GM18505 (cell line): ENCODE measurements around the gene STOML3.

ENCODE experiments used
- ATAC-seq: cut with Tn5 transposase; IDR thresholded peaks from one replicate; pipeline ENCODE4 v1.9.1; 2021; ENCODE audit not compliant: unreplicated experiment
- POLR2A ChIP-seq: IDR thresholded peaks from 4 replicates; pipeline ENCODE4 v1.6.1; 2011; ENCODE audit warnings: borderline replicate concordance; ENCODE audit not compliant: insufficient read depth, insufficient read length; ENCODE audit errors: extremely low read depth

Gene STOML3, protein sequence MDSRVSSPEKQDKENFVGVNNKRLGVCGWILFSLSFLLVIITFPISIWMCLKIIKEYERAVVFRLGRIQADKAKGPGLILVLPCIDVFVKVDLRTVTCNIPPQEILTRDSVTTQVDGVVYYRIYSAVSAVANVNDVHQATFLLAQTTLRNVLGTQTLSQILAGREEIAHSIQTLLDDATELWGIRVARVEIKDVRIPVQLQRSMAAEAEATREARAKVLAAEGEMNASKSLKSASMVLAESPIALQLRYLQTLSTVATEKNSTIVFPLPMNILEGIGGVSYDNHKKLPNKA

DNA sequence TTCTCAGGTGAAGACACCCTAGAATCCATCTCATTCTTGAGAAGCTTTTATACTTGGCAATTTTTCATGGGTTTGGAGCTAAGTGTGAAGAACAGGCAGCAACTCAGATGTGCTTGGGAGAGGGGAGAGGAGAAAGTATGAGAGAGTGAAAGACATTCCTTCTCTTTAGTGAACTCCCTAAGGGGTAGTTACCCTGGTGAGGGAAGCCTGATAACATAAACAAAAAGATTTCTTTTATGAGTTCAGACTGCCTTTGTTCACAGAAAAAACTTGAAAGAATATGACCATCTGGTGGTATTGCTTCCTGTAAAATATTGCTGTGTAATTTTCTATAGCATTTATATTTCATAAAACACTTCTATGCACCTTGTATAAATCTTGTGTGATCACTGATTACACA is at the start of gene STOML3:
Gene STOML3, minus strand, starts transcription at position 139 of the 400 bp plus-strand sequence. Its CDS starts 110 bp downstream, at position 29.
- no peak for TF ChIP-seq POLR2A
- ATAC-seq, result no peak

DNA sequence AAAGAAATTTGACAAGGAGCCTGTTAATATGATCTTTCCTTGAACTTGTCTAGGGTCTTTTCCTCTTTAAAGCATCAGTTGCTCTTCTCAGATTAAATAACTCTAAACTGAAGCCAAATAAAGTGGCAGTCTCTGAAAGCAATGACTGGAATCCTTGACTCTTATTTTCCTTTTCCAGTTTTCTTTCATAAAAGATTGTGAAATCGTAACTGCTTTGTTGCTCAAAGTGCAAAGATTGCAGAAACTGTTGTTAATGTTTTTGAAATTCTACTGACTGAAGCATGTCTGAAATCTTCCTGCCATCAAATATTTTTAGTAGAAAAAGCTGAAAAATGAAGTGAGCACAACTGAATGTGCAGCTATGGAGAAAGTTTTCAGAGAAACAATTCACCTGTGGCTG is 49.6 kb upstream of the STOML3 start:
- ATAC-seq, result no peak
- TF ChIP-seq POLR2A, result no peak

DNA sequence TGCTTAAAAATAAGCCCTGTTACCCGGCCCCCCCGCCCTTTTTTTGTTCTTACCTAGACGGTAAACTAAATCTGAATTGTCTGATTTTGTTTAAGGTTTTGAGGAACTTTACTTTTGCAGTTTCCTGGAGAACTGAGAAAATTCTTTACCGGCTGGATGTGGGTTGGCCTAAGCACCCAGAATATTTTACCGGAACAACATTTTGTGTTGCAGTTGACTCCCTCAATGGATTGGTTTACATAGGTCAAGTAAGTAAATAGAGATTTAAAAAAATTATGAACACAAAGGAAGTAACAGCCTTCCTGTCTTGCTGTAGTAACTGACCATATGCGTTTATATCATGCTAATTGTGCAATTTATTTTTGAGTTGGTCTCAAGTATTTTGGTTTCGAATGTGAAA is 48.4 kb upstream of the STOML3 start:
- TF ChIP-seq POLR2A, result no peak
- no peak for ATAC-seq

DNA sequence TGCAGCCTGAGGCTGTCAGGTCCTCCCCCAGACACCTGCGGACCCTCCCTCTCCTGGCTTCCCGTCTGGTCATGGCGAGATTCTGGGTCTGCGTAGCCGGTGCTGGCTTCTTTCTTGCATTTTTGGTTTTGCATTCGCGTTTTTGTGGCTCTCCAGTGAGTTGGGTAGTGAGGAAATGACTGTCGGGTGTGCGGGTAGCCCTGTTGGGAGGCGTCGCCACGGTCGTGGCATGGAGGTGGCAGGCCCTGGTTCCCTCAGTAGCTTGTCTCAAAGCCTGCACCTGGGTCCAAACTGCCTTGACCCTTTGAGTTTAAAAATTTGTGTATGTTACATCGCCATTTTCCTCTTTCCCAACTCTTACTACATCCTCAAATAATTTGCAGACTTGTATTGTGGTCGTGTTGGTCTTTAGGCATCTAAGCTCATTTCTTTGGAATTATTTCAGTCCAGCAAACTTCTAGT is 48.0 kb upstream of the STOML3 start:
- ATAC-seq, result peak; percentile 38
- peak; percentile 43 for TF ChIP-seq POLR2A

DNA sequence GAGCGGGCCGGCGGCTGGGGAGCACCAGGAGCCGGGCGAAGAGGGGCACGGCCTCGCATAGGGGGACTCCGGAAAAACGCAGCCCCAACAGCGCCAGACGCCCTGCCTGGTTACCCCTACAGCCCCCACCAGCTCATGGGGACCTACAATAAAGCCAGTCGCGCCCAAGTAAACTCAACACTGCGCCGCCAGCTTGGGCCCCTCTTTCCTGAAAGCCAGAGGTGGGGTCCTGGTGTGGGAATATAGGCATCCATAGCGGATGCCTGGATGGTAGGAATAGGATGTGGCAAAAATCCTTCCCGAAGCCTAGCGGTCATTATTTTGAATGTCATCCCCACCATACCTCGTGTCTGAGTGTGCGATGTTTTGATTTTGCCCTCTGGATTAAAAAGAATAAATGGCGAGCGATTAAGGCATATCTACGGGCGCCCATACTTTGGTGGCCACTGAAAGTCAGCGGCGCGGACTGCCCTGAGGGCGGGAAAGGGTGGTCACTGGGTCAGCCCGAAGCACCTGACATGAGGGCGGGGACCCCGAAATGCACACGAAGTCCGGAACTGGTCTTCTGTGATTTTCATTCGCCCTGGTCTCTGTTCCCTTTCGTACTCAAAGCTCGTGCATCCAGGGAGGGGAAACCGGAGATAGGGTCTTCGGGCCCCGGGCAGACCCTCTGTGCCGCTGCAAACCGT is 47.4 kb upstream of the STOML3 start, which contains the start of the genes NHLRC3 and PROSER1:
Gene NHLRC3, plus strand, starts transcription at position 577 of the 689 bp plus-strand sequence. CDS start 184 bp downstream, outside the sequence.
Gene PROSER1, minus strand, starts transcription at position 210 of the 689 bp plus-strand sequence. CDS start 847 bp downstream, outside the sequence.
- TF ChIP-seq POLR2A, result peak; percentile 75

DNA sequence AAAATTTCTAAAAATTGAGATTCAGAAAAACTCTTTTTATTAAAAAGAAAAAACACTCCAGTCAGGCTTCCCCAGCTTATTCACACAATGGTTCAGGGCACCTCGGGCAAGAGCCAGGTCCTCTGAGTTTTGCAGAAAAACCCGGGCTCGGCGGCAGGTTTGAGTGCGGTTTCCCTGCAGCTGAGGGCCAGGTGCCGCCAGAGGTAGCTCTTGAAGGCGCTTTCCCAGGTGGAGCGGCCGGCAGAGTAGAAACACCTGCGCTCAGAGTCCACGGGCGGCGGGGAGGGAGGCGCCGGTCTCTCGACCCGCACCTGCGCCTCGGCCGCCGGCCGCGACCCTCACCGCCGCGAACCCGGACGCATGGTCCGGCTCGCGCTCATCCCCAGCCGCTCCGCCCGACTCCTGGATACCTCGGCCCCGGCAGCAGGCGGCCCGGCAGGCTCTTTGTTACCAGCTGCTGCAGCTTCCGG is 46.8 kb upstream of the STOML3 start:
- no peak for ATAC-seq
- no peak for TF ChIP-seq POLR2A

More for the DNA sequence above, 47.4 kb upstream of the STOML3 start, which contains the start of the genes NHLRC3 and PROSER1:
- peak; percentile 68 for ATAC-seq

DNA sequence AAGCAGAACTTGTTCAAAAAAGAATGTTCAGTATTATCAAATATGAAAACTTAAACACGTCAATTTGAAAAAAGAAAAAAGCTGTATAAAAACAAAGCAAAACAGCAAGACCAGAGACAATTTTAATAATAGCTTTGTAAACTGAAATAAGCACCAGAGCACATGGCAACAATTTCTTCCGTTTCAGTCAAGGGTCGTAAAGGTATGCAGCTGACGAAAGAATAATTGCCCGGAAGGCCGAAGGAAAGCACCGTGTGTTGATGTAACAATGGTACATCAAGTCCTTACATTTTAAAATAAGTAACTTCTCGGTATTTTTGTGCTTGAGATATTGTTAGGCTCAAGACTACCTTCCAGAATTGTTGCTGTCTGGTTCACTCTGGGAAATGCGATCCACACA is 45.6 kb upstream of the STOML3 start:
- ATAC-seq, result no peak
- TF ChIP-seq POLR2A, result no peak

DNA sequence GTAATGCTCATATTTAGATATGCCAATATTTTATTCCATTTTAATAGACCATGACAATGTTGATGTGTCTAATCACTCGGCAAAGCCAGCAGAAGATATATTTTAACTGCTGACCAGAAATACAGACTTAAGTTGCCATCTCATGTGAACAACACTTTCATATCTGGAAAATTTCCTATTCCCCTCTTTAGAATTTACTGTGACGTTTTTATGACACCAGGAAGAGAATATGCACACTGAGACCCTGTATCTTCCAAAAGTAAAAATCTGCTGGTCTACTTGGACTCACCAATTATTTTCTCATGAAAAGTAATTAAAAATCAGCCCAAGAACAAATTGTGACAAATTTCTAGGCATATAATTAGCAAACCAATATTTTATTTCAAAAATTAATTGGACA is 45.2 kb upstream of the STOML3 start:
- TF ChIP-seq POLR2A, result no peak
- ATAC-seq, result no peak

DNA sequence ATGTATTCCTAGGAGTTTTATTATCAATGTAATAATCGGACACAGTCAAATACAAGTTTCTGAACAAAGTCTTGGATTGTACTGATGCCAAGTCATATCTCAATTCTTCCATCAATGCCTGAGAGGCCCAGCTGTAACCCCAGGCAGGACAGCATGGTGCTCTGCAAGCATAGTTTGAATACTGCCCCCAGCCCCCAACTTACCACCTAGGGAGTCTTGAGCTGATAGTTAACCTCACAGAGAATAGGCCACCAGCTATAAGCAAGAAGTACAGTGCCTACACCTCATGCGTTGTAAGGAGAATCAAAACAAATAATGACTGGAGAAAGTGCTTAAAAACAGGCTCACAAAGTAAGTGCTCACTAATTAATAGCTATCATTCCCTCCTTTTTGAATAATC is 44.6 kb upstream of the STOML3 start:
- ATAC-seq, result no peak
- TF ChIP-seq POLR2A, result no peak

DNA sequence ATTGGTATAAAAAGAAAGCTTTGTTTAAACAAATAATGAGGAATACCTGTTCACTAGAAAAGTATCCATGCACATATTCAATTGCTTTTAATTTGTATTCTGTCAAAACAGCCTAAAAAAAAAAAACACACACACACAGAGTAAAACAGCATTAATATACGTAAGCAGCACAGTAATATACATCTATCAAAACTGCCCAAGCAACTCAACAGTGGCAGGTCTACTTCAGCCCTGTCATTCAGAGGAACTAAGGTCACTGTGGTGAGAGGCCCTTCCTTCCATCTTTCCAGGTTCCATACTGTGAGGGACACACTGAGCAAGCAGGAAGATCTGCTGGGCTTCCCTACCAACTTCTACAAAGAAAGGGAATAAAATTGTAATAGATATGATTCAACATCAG is 43.5 kb upstream of the STOML3 start:
- no peak for TF ChIP-seq POLR2A
- no peak for ATAC-seq

DNA sequence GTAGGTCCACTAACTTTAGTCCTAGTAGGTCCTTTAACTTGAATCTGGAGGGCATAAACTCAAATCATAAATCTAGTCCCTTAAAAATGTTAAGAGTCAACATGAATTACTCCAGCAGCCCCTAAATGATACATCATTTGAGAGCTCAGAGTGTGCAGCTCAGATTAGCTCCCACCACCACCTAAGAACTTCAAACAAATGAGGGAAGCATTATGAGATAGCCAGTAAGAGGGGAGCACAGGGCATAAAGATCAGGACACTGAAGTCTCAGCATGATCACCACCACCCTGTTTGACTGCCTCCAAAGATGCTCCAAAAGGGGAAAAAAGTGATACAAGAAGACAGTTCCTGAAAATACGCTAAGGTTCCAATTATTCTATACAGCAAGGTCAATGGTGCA is 41.5 kb upstream of the STOML3 start:
- TF ChIP-seq POLR2A, result no peak
- ATAC-seq, result no peak

DNA sequence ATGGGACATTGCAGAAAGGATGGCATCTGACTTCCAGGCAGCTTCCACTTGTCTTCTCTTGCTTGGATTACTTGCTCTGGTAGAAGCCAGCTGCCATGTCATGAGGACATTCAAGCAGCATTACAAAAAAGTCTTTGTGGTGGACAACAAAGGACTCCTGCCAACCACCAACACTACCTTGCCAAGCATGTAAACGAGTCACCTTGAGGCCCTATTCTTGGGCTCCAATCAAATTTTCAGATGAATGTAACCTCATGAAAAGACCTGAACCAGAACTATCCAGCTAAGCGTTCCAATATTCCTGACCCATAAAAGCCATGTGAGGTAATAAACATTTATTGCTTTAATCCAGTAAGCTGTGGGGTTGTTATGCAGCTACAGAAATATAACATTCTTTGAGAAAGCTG is 34.8 kb upstream of the STOML3 start:
- TF ChIP-seq POLR2A, result no peak
- no peak for ATAC-seq

DNA sequence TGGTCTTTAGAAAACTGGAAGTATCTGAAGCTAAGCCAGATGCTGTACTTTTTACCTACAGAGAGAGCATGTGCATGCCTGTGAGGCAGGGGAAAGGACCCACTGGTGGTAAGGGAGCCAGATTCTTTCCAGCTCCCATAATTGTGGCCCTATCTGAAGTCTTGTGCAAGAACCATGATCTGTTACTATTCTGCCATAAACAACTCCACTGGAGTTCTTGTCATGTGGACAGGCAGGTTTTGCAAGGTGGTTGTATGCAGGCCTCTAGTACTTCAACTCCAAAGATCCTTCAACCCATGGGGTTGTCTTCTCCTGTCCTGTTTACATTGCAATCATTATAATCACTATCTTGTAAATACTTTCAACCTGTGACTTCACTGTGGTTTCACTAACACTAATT is 33.1 kb upstream of the STOML3 start:
- ATAC-seq, result no peak
- no peak for TF ChIP-seq POLR2A

DNA sequence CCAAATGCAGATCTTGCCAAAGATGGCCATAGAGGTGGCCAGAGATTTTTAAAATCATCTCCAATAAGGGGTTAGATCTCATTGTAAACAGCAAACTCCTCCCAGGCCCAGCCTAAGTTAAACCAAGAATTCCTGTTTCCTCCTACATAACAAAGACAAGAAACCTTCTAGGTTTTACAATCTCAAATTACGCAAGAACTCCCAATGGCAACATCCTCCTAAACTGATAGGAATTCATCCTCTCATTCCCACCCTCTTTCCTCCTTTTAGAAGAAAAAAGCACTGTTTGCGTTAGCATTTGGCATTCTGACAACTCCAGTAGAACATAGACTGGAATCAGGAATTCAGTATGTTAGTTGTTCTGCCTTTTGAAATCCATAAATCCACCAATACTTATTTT is 32.7 kb upstream of the STOML3 start:
- ATAC-seq, result no peak
- no peak for TF ChIP-seq POLR2A

DNA sequence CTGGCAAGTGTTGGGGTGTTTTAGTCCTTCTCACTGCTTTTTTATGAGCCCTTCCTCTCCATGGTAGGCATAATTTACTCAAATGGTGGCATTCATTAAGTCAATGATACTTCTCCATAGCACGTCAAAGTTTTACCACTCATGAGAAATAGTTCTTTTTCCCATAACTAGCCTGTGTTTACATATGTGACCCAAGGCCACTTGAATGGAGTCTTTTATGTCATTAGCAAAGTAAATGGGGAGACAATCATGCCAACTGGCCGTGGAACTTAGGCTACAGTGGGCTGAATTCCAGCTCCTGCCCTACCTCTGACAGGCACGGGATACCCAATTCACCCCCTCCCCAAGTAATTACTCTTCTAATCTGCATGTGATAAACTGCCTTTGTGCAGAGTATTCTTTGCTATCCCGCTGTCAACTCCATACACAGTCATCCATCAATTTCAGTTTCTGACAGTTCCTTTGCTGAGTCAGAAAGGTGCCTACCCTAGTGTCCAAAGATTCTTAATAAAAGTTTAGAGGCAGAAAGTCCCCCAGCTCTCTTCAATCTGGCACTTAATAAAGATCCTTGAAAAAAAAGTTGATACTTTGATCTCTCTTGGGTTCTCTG is 30.3 kb upstream of the STOML3 start:
- TF ChIP-seq POLR2A, result no peak
- ATAC-seq, result no peak
